NCI-H146 (cell line): ENCODE measurements around the gene GOT2.
"Not testable (repeated sequence)": the region's sequence is repeated elsewhere in the genome, so short reads cannot be mapped to it uniquely, and the experiment has no call there.

Experiments used
- DNase-seq: peaks from one replicate; lab custom pipeline; 2025; lab: John Stamatoyannopoulos, UW

The GOT2 gene

GRCh38 chr16:58733671-58734458, at the start of gene GOT2:
TSS of gene GOT2 (minus strand) at chr16:58734316. CDS start at chr16:58734228, 88 bp downstream.
- peak; percentile 80 for DNase-seq

GRCh38 chr16:58779291-58779690, 45.2 kb upstream of the GOT2 start:
- DNase-seq = not testable (repeated sequence)

GRCh38 chr16:58773870-58774269, 39.8 kb upstream of the GOT2 start:
- no peak for DNase-seq

- DNase-seq = no peak
Measured at GRCh38 chr16:58768145-58768544, 34.0 kb upstream of the GOT2 start.

- no peak for DNase-seq
Measured at GRCh38 chr16:58767581-58767980, 33.5 kb upstream of the GOT2 start.

GRCh38 chr16:58756650-58757332, 22.7 kb upstream of the GOT2 start:
- DNase-seq = no peak

GRCh38 chr16:58755989-58756649, 22.0 kb upstream of the GOT2 start:
- peak; percentile 84 for DNase-seq

GRCh38 chr16:58753711-58754134, 19.6 kb upstream of the GOT2 start:
- peak; percentile 85 for DNase-seq

- DNase-seq = no peak
Measured at GRCh38 chr16:58744497-58744896, 10.4 kb upstream of the GOT2 start.

GRCh38 chr16:58741976-58742375, 7.9 kb upstream of the GOT2 start:
- DNase-seq = no peak

GRCh38 chr16:58741166-58741565, 7.0 kb upstream of the GOT2 start:
- DNase-seq = no peak

GRCh38 chr16:58738672-58739296, 4.7 kb upstream of the GOT2 start:
- DNase-seq = no peak

GRCh38 chr16:58736341-58736740, 2.2 kb upstream of the GOT2 start:
- not testable (repeated sequence) for DNase-seq

GRCh38 chr16:58734459-58734787, 307 bp upstream of the GOT2 start:
- DNase-seq = no peak

- no peak for DNase-seq
Measured at GRCh38 chr16:58733248-58733670, 857 bp downstream of the GOT2 start.

- no peak for DNase-seq
Measured at GRCh38 chr16:58732545-58733247, 1.4 kb downstream of the GOT2 start.

- no peak for DNase-seq
Measured at GRCh38 chr16:58730724-58731370, 3.3 kb downstream of the GOT2 start.

- DNase-seq = no peak
Measured at GRCh38 chr16:58727796-58728568, 6.1 kb downstream of the GOT2 start.

GRCh38 chr16:58727028-58727781, 6.9 kb downstream of the GOT2 start:
- DNase-seq = no peak

- no peak for DNase-seq
Measured at GRCh38 chr16:58723109-58723508, 11.0 kb downstream of the GOT2 start.
